ENCODE measurements around the gene EFNA5. TPM values are rescaled to one million over a fixed set of nuclear protein-coding genes. Genes with fewer than 3 reads are reported as not detected.

EFNA5 gene
- total and polyA plus RNA-seq, 2 of the 13 experiments (the other 11 are each of a cell fraction or from before 2014, with no cell fraction given) = not detected

- POLR2A ChIA-PET = no interaction called here
- DNase-seq (ENCODE audit: low spot score) (no peak), ATAC-seq (no peak), FAIRE-seq (no peak)
- Histone ChIP-seq H3K9me3 (ENCODE audit: low read length) (no peaks in the 10 kb centered on the region), H3K27me3 (ENCODE audit: control insufficient read depth in 1 of 2, insufficient read depth in 2 of 2, low read length in 2 of 2) (no peaks in the 10 kb centered on the region), H4K20me1 (ENCODE audit: insufficient read depth, low read length) (no peaks in the 10 kb centered on the region), H3K4me1 (ENCODE audit: insufficient read depth, low read length) (no peaks in the 10 kb centered on the region), H3K79me2 (ENCODE audit: insufficient read depth, low read length) (no peaks in the 10 kb centered on the region), H3K4me3 (replicated peaks in 1 of 3; ENCODE audit: insufficient read depth in 1 of 3, low read depth in 2 of 3, low read length in 3 of 3) (no peak overlapping the region), H2AFZ (ENCODE audit: low read length) (no peak overlapping the region), H3K36me3 (replicated peaks in 1 of 2; ENCODE audit: control insufficient read depth in 1 of 2, insufficient read depth in 2 of 2, low read length in 2 of 2) (no peaks in the 10 kb centered on the region), H3K9ac (ENCODE audit: insufficient read depth, low read depth, low read length) (no peak overlapping the region), H3K27ac (ENCODE audit: extremely low read length, insufficient read depth, low read length) (no peak overlapping the region), H3K4me2 (ENCODE audit: low read depth, low read length) (no peak overlapping the region)
- no TSS peak for BruUV-seq (replicated peaks)
- intact Hi-C loops (cut with micrococcal nuclease; ENCODE audit: unreplicated experiment) (no loop called here), in situ Hi-C loops (cut with HindIII; ENCODE audit: extremely low pct_ligation_motif_present, low pct_unique_long_range_greater_than_20kb) (no loop called here)
- CTCF ChIA-PET (ENCODE audit: low intra/inter-chr PET ratio, low total read pairs) = no interaction called here
- 2% methylated on average over 2 of the region's 2 CpGs for WGBS (ENCODE audit: low lambda C conversion rate)
- TF ChIP-seq ZNF224 (CRISPR knock-in tag; IDR thresholded peaks at IDR 0.05) (no peak), ZSCAN20 (CRISPR knock-in tag; IDR thresholded peaks at IDR 0.05; ENCODE audit: borderline replicate concordance) (no peak), FOXP1 (IDR thresholded peaks at IDR 0.05) (no peak), FOXP1 (CRISPR knock-in tag; IDR thresholded peaks at IDR 0.05) (no peak), ZNF552 (CRISPR knock-in tag; IDR thresholded peaks at IDR 0.05; ENCODE audit: borderline replicate concordance) (no peak), HNF4A (CRISPR knock-in tag; IDR thresholded peaks at IDR 0.05) (no peak), ZBTB7B (CRISPR knock-in tag; IDR thresholded peaks at IDR 0.05) (no peak), KAT8 (CRISPR knock-in tag; IDR thresholded peaks at IDR 0.05) (no peak), MEIS1 (CRISPR knock-in tag; IDR thresholded peaks at IDR 0.05; ENCODE audit: borderline replicate concordance) (no peak), KLF6 (CRISPR knock-in tag; IDR thresholded peaks at IDR 0.05) (no peak), MYPOP (CRISPR knock-in tag; IDR thresholded peaks at IDR 0.05) (no peak), ZBTB10 (CRISPR knock-in tag; IDR thresholded peaks at IDR 0.05; ENCODE audit: borderline replicate concordance) (no peak)
Measured at GRCh38 chr5:107400328-107400727, 270.4 kb downstream of the EFNA5 start.

Measured in HepG2 (cell line).